HG03159 (cell line): ENCODE measurements around the gene CLTA.
"Not testable (repeated sequence)": the region's sequence is repeated elsewhere in the genome, so short reads cannot be mapped to it uniquely, and the experiment has no call there.

Experiments
- ATAC-seq: cut with Tn5 transposase; IDR thresholded peaks from one replicate; pipeline ENCODE4 v1.9.1; 2021; ENCODE audit warnings: mild to moderate bottlenecking, moderate library complexity; ENCODE audit not compliant: unreplicated experiment

The CLTA gene

GRCh38 chr9:36158122-36158521 is 32.6 kb upstream of the CLTA start:
- no peak for ATAC-seq

GRCh38 chr9:36158917-36159316 is 31.8 kb upstream of the CLTA start:
- ATAC-seq, result no peak

GRCh38 chr9:36159509-36159908 is 31.2 kb upstream of the CLTA start:
- ATAC-seq, result not testable (repeated sequence)

- not testable (repeated sequence) for ATAC-seq
These were observed 30.6 kb upstream of the CLTA start for GRCh38 chr9:36160126-36160525.

- no peak for ATAC-seq
These were observed 29.5 kb upstream of the CLTA start for GRCh38 chr9:36161187-36161586.

GRCh38 chr9:36162211-36162738 is 28.4 kb upstream of the CLTA start:
- ATAC-seq, result no peak

- no peak for ATAC-seq
These were observed 27.5 kb upstream of the CLTA start for GRCh38 chr9:36163049-36163785.

- no peak for ATAC-seq
These were observed 26.9 kb upstream of the CLTA start for GRCh38 chr9:36163786-36164170.

GRCh38 chr9:36164372-36164771 is 26.3 kb upstream of the CLTA start:
- no peak for ATAC-seq

- ATAC-seq, result no peak
These were observed 25.7 kb upstream of the CLTA start for GRCh38 chr9:36164989-36165388.

GRCh38 chr9:36165826-36166167 is 24.9 kb upstream of the CLTA start:
- no peak for ATAC-seq

GRCh38 chr9:36166168-36166927 is 24.4 kb upstream of the CLTA start:
- ATAC-seq, result peak; percentile 85

GRCh38 chr9:36169166-36169565 is 21.6 kb upstream of the CLTA start, which contains the start of gene CCIN:
Gene CCIN, plus strand, starts transcription at chr9:36169388. Its CDS starts 115 bp downstream, at chr9:36169503.
- ATAC-seq, result no peak

GRCh38 chr9:36169708-36170107 is 21.0 kb upstream of the CLTA start:
- ATAC-seq, result no peak

- no peak for ATAC-seq
These were observed 20.2 kb upstream of the CLTA start for GRCh38 chr9:36170531-36170930.

- no peak for ATAC-seq
These were observed 16.9 kb upstream of the CLTA start for GRCh38 chr9:36173861-36174260.

GRCh38 chr9:36174271-36174670 is 16.4 kb upstream of the CLTA start:
- no peak for ATAC-seq

- ATAC-seq, result no peak
These were observed 16.0 kb upstream of the CLTA start for GRCh38 chr9:36174731-36175130.

- ATAC-seq, result not testable (repeated sequence)
These were observed 15.5 kb upstream of the CLTA start for GRCh38 chr9:36175209-36175608.

GRCh38 chr9:36176496-36176895 is 14.2 kb upstream of the CLTA start:
- not testable (repeated sequence) for ATAC-seq

- ATAC-seq, result no peak
These were observed 13.2 kb upstream of the CLTA start for GRCh38 chr9:36177571-36177970.

- not testable (repeated sequence) for ATAC-seq
These were observed 10.5 kb upstream of the CLTA start for GRCh38 chr9:36180243-36180642.
